Lung microvascular endothelial cell (primary cell): Measurements from ENCODE around the gene NCBP3. TPM values are rescaled to one million over a fixed set of nuclear protein-coding genes. Genes with fewer than 3 reads are reported as not detected.
"Not testable (repeated sequence)": the region's sequence is repeated elsewhere in the genome, so short reads cannot be mapped to it uniquely, and the experiment has no call there.

Experiments used
- DNase-seq, 2 donors: peaks; one replicate each; pipeline versions ENCODE4 v3.0.0 to v3.0.0-alpha.2; 2010; ENCODE audit warnings: low read depth in 2 of 2
- total RNA-seq: library from RNA; depleted of rRNA; stranded (reverse); fragments of >200 nt; gene quantifications from 2 replicates; pipeline ENCODE4 v1.2.1, GENCODE V29; 2014

The NCBP3 gene
- total RNA-seq, 1 donor from 2014 or later, result 11.5 TPM

DNA sequence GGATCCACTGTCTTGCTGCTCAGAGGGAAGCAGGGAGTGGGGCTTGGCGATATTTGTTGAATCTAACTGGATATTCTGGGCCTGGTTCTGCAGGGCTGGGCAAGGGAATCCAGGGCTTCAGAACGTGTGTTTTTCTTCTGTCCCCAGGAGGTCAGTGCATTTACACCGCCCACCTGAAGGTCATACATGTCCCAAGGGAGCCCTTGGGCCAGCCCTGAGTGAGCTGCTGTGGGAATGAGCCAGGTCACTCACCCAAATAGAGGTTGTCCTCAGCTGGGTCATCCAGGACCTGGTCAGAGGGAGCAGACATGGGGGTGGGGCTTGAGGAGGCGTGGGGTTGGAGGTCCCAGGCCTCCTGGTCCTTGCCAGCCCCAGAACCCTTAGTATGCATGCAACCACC is 36.2 kb upstream of the NCBP3 start:
- no peak for DNase-seq

DNA sequence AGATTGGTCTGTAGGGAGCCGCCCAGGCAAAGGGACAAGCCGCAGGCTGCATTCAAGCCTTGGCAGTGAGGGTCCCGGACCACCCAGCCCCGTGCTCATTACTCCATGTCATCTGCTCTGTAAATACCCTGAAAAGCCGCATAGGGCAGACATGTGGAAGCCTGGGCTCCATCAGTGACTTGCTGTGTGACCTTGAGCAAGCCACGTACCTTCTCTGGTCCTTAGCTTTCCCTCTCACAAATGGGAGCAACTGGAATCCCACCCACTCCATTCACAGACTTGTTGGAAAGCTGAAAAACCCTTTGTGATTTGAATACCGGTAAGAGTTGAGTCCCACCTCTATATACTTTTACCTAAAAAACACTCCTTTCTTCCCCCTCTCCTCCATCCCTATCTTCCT is 34.9 kb upstream of the NCBP3 start:
- no peak for DNase-seq

DNA sequence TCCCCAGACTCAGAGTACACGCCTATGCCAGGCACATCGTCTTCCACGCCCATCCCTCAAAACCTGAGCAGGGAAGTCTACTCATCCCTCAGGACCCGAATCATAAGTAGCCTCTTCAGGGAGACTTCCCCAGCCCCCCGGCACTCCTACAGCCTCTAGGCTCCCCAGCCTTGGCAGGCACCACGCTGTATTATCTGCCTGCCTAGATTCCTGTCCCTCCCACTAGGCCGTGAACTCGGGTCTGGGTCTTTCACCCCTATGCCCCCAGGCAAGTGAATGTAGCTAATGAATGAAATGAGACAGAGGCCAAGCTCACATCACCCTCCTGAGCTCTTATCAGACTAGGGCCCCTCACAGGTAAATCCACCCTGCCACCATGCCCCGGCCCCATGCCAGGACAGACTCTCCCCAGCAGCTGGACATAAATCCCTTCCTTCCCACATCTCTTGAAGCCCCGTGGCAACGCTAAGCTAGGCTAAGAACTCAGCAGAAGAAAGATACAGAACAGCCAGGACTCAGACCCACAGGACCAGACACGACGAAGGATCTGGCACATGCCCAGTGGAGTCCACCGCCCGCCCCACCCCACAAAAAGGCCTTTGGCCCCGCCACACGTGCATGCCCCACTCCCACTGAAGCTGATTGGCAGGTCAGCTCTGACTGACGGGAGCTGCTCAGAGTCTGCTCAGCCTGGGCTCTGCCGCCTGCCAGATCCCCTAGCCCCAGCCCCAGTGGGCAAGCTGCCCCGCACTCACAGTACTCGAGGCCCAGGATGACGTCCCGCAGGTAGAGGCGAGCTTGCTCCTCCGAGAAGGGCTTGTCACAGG is 33.8 kb upstream of the NCBP3 start:
- DNase-seq, result no peak

DNA sequence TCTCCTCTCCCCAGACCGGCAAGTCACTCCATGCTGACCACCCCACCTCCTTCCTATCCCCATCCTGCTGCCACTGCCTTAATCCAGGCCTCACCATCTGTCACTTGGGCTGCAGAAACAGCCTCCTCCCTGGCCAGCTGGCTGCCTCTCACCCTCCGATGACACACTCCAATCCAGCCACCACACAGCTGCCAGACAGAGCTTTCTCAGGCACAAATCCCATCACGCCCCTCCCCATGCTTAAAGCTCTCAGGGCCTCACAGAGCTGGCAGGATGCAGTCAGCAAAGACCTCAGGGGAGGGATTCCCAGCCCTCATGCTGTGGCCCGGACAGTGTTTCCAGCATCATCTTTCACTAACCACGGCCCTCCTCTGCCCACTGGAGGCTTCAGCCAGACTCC is 33.1 kb upstream of the NCBP3 start:
- DNase-seq, result no peak

DNA sequence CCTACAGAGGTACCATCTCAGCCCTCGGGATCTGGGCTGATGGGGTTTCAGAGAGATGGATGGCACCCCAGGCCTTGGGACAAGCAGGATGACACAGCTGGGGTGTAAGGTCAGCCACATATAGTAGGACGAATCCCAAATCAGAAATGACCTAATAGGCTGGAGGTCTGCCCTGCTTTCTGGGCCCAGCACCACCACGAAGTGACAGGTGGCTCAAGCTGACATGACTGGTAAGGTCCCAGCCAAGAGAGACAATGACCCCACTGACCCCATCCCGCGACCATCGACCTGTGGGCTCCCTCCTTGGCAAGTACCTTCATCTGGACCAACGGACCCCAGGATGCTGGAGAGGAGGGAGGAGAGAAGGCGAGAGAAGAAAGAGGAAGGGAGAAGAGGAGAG is 31.2 kb upstream of the NCBP3 start:
- DNase-seq, result no peak

DNA sequence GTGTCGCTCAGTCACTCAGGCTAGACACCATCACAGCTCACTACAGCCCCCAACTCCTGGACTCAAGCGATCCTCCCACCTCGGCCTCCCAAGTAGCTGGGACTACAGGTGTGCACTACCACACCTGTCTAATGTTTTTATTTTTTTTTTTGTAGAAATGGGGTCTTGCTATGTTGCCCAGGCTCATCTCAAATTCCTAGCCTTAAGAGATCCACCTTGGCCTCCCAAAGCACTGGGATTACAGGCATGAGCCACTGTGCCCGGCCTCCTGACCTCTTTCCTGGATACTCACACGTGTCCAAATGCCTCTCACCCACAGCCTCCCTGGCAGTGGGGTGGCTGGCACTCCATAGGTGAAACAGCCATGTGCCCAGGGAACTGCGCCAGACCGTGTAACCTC is 29.3 kb upstream of the NCBP3 start:
- DNase-seq, result no peak

DNA sequence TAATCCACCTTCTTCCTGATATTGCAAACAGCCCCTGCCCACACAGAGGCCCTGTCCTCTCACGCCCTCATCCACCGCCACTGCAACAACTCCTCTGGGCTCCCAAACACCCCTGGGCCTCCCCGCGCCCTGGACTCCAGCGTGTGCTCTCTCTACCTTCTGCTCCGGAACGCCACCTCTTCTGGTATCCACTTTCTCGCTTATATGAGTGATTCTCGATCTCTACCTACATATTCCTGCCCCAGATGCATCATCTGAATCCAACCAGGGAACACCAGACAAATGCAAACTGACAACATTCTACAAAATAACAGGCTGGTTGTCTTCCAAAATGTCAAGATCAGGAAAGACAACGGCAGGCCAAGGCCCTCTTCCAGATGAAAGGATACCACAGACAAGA is 27.8 kb upstream of the NCBP3 start:
- DNase-seq, result no peak

DNA sequence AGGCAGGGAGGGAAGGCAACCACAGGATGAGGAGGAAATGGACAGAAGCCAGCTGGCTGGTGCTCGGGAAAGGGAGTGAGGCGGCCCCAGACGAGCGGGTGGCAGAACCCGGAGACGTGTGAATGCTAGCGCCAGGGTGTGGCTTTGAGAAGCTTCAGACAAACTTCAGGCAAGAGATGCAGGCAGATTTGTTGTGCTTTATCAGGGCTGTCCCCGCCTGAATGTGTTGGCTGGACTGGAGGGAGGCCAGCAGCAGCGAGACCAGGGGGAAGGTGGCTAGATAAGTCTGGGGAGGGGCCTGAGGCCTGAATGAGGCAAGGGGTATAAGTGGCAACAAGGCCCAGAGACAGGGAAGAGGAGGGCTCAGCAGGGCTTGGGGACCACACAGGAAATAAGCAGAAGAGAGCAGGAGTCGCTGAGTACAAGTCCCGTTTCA is 24.8 kb upstream of the NCBP3 start:
- peak; percentile 43 to 60 for DNase-seq

DNA sequence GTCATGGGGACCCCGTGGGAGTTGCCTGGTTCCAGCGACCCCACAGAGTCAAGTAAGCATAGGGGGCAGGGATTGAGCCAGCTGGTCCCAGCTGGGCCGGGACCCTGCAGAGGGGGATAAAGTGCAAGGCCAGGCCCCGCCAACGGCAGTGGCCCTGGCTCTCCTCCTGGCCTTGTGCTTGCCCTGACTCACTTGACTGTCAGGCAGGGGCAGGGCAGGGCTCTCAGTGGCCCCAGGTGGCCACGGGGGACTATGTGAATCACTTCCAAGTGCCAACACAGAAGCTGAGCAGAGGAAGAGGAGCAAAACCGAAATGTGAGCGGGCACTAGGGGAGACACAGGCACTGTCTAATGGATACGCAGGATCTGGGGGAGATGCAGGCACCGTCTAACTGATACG is 21.6 kb upstream of the NCBP3 start:
- no peak for DNase-seq

DNA sequence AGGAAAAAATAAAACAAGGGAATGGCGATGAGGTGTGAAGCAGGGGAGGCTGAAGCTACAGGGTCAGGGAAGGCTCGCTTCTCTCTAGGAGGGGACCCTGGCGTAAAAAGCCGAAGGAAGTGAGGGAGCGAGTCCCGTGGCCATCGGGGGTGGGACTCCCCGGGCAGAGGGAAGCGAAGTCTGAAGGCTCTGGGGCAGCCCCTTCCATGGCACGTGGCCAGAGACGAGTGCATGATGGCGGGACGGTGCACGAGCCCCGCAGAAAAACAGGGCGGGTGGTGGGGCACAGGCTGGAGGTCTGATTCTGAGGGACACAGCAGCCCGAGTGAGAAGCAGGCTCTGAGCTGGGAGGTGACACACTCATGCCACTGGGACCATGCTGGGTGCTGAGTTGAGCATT is 21.1 kb upstream of the NCBP3 start:
- DNase-seq, result no peak

DNA sequence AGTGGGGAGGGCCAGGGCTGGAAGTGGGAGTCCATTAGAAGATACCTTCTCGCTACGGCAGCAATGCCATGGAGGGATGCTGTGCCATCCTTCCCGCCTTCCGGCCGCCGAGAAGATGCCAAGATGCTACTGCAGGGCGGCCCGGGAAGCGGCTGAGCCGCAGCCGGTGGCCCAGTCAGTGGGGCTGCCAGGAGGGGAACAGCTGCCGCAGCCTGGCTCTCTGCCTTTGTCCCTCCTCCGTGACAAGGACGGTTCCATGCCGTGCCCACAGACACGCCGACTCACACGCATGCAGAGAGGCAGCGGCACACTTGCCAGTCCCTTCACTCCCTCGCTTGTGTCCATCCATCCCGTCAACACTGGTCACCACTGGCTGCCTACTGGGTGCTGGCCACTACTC is 20.2 kb upstream of the NCBP3 start:
- no peak for DNase-seq

DNA sequence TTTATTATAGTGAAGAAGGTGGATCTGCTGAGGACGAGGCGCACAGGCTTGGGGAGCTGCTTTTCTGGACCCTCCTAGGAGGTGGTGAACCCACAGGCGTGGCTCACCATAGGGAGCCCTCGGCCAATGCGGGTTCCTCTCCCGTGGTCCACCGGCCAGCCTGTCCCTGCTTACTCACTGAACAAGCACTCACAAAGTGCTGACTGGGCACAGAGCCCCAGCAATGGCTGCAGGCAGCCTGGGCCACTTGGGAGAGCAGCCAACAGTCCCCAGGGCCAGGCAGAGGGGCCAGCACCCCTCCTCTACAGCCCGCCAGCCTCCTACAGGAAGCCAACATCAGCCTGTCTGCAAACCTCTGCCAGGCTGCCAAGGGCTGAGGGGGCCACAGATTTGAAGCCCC is 19.1 kb upstream of the NCBP3 start:
- DNase-seq, result peak in 1 of 2 donors; percentile 19

DNA sequence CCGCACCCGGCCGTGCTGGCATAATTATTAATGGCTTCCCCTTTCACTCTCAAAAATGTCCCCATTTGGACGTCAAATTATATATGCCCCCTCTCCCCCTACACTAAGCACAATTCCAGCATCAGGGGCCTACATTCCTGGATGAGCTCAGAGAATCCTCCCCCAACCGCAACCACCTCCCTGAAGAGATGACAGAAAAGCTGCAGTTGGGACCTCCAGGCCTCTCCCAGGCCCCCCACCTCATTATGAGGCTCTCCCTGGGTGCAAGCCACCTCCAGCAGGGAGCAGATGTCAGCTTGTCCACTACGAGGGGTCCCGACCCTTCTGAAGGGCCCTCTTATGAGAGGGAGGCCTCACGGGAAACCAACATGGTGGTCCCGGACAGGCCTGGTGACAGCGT is 18.5 kb upstream of the NCBP3 start:
- DNase-seq, result no peak

DNA sequence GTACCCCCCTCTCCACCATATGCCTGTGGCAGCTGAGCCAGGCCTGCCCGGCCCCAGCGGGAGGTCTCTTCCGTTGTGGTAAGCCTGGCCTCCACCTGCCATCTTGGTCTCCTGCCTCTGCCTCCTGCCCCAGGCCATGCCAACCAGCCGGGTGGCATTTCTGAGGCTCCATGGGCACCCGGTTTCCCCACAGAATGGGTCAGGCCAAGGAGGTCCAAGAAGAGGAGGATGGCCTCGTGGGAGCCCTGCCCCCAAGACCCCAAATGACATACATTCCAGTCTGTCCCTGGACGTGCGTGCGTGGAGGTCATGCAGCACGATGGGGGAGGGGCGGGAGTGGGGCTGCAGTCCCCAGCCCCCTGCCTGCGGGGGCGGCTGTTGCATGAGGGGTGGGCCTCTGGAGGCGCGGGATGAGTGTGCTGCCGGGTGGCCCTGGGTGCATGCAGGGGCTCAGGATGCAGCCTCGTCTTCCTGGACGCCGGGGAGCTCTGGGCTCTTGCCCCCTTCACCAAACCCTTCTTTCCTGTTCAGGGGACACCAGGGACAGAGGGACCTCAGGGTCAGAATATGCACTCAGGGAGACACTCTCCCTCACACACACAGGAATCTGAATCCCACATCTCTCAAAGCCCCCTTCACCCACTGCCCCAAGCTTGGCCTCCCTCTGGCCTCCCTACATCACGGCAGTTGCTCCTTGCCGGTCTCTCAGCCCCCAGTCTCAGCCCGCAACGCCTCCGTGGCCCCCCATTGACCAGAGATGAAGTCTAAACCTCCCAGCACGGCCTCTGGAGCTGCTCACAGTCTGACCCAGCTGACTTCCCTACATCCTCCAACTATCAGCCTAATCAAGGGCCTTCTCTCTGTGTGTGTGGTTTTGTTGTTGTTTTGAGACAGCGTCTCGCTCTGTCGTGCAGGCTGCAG is 16.0 kb upstream of the NCBP3 start:
- DNase-seq, result no peak

DNA sequence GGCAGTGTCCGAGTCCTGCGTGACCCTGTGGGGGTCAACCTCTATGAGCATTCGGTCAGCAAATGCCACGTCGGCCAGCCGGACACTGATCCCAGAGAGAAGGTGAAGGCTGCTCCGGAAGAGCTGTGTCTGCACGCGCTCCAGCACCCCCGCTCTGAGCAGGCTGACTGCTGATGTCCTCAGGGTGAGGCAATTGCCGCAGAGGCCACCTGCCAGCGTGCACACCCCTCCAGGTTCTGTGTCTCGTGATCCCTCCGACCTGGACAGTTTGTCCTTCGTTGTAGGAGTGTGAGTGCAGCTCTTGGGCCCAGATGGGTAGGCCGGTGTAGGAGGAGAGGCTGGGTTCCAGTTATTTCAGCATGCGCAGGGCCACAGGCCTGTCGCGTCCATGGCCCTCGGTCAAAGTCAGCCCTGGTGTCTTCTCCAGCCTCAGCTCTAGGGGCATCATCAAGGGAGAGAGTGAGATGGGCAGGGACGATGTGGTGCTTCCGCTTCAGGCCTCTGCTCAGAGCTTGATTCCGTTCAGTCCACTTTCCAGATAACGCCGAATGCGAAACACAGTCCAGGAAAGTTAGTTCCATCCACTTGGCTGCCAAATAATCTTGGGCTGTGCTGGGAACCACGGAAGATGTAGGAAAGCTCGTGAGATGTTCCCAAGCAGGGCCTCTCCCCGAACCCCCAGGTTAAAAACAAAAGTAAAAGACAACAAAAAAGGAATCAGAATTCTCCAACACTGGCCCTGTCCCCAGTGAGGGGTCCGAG is 15.1 kb upstream of the NCBP3 start:
- no peak for DNase-seq

DNA sequence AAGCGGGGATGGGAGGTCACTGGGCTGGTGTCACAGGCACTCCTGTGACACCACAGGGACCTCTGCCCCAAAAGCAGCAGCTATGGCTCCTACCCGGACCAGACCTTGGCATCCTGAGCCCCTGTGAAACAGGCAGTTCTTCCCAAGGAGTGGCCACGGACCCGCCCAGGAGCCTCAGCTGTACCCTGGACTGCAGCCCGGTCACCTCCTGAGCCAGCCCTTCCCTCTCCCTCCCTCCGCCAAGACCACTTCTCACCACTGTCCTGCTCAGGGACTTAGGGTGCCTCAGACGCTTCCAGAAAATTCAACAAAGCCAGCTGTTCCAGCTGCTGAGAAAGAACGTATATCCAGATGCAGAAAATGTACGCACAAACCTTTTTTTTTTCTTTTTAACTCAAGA is 13.9 kb upstream of the NCBP3 start:
- no peak for DNase-seq

DNA sequence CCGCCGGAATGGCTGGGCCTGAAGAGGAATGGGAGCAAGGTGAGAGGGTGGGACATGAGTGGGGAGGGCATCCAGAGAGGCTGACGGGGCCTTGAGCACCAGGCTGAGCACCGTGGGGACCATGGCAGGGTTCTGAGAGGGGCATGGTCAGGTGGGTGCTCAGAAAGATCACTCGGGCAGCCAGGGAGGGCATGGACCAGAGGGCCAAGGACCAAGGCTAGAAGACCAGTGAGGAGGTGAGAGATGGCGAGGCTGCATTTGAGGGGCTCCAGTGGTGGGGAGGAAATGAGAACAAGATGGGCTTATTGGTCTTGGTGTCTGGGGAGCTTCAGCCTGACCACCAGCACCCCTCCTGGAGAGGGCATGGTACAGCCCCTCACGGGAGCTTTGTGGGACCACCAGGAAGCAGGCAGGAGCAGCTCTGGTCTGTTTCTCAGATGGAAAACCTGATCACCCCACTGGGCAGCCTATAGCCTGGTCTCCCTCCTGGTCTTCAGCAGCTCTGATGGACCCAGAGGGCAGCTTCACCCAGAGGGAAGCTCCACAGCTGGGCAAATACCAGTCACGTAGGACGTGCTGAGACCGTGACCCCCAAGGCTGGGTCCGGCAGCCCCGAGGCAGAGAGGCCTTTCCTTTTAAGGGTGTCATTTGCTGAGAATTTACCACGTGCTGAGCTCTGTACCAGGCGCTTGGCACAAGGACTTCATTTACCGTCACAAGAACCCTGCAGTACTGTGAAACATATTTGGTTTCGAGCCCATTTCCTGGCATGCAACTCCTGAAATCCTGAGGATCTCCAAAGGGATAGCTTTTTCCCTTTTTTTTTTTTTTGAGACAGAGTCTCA is 11.4 kb upstream of the NCBP3 start:
- DNase-seq, result no peak

DNA sequence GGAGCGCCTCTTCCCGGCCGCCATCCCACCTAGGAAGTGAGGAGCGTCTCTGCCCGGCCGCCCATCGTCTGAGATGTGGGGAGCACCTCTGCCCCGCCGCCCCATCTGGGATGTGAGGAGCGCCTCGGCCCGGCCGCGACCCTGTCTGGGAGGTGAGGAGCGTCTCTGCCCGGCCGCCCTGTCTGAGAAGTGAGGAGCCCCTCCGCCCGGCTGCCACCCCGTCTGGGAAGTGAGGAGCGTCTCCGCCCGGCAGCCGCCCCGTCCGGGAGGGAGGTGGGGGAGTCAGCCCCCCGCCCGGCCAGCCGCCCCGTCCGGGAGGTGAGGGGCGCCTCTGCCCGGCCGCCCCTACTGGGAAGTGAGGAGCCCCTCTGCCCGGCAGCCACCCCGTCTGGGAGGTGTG is 8.2 kb upstream of the NCBP3 start:
- not testable (repeated sequence) for DNase-seq

DNA sequence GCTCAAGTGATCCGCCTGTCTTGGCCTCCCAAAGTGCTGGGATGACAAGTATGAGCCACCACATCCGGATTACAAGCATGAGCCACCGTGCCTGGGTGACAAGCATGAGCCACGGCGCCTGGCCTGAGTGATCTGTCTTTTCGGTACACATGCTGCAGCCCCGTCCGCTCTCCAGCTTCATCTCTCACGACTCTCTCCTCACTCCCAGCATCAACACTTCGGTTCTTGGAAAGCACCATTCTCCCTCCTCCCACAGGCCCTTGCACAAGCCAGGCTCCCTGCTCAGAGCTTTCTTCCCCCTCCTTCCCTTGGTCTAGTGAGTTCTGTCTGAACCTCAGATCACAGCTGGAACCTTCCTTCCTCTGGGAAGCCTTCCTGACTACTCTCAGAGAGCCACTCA is 6.5 kb upstream of the NCBP3 start:
- DNase-seq, result no peak

DNA sequence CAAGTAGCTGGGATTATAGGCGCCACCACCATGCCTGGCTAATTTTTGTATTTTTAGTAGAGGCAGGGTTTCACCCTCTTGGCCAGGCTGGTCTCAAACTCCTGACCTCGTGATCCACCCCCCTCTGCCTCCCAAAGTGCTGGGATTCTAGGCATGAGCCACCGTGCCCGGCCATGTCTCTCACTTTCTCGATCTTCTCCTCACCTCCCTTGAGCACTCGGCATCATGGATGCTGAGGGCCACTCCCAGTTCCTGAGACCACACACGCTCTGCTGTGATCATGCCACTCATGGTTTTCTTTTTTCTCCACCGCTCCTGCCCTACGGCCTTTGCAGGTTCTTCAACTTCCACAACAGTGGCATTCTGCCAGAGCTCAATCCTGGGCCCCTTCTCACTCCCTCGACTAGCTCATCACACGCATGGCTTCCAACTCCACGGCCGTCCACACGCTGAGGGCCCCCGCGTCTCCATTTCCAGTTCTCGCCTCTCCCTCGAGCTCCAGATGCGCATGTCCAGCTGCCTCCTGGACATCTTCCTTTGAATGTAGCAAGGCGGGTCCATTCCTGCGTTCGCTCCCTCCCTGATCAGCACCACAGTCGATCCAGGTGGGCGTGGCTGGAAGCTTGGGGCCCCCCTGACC is 5.5 kb upstream of the NCBP3 start:
- no peak for DNase-seq
